Uterus (tissue), 4 donors: ENCODE measurements around the gene PCDH9. TPM values are rescaled to one million over a fixed set of nuclear protein-coding genes. Genes with fewer than 3 reads are reported as not detected.

Experiments
- DNase-seq, 2 donors: peaks; one replicate each; pipeline ENCODE4 v3.0.0-alpha.2; 2019 to 2020
- H3K27ac ChIP-seq, 2 donors: fragments of 200-600 bp; sonication (generic); 1 replicate in 1 of 2; 2 replicates in 1 of 2; pipeline ENCODE4 v1.5.1; 2016 to 2018
- H3K27me3 ChIP-seq, 2 donors: fragments of 200-600 bp; sonication (generic); one replicate each; pipeline ENCODE4 v1.5.1; 2018 to 2019; ENCODE audit warnings: control low read depth in 1 of 2
- H3K36me3 ChIP-seq, 2 donors: fragments of 200-600 bp; sonication (generic); one replicate each; pipeline ENCODE4 v1.5.1; 2019; ENCODE audit warnings: control low read depth in 1 of 2
- H3K4me1 ChIP-seq, 2 donors: fragments of 200-600 bp; sonication (generic); one replicate each; pipeline ENCODE4 v1.5.1; 2018 to 2019; ENCODE audit warnings: control low read depth in 1 of 2
- H3K4me3 ChIP-seq, 2 donors: fragments of 200-600 bp; sonication (generic); 1 replicate in 1 of 2; 2 replicates in 1 of 2; pipeline ENCODE4 v1.5.1; 2018 to 2019; ENCODE audit warnings: mild to moderate bottlenecking in 1 of 2
- H3K9me3 ChIP-seq, 2 donors: fragments of 200-600 bp; sonication (generic); one replicate each; pipeline ENCODE4 v1.5.1; 2019; ENCODE audit warnings: control low read depth in 1 of 2
- CTCF ChIP-seq, 4 experiments: fragments of 200-600 bp in 2 of 4; fragments of 450-650 bp in 2 of 4; sonication (generic) in 2 of 4; IDR thresholded peaks; one replicate each; pipeline ENCODE4 v1.5.1; 2016 to 2019; ENCODE audit warnings: antibody characterized with exemption in 4 of 4, mild to moderate bottlenecking in 2 of 4, moderate library complexity in 1 of 4
- POLR2A ChIP-seq, 2 donors: fragments of 450-650 bp; IDR thresholded peaks; one replicate each; pipeline ENCODE4 v1.6.1; 2016; ENCODE audit warnings: antibody characterized with exemption in 2 of 2, mild to moderate bottlenecking in 1 of 2, moderate library complexity in 1 of 2
- intact Hi-C: fragments of 100-400 bp; cut with DNase I; formaldehyde crosslinking; loops from one replicate; pipeline ENCODE4 v1.15.1; 2023; ENCODE audit warnings: low total_unique reads
- total RNA-seq, 4 donors: library from RNA; depleted of rRNA in 3 of 4; stranded (reverse); fragments of >200 nt in 3 of 4; gene quantifications; one replicate each; pipeline versions ENCODE4 v1.1.0 to v1.2.4, GENCODE V29; 2014 to 2023
- donor health status: DM: yes; HTN: yes; CAD: no.

PCDH9 gene
- total RNA-seq, 4 donors from 2014 or later, result 0.51 to 45.7 (median 2.1) TPM

- TF ChIP-seq CTCF (IDR thresholded peaks at IDR 0.05), result no peak
- no peak for TF ChIP-seq POLR2A (IDR thresholded peaks at IDR 0.05)
- intact Hi-C loops, result no loop called here
- Histone ChIP-seq H3K4me1 (no peaks in the 10 kb centered on the region), H3K36me3 (no peaks in the 10 kb centered on the region), H3K9me3 (no peaks in the 10 kb centered on the region), H3K27ac (no peak overlapping the region), H3K4me3 (no peak overlapping the region), H3K27me3 (no peaks in the 10 kb centered on the region)
- DNase-seq, result no peak
Observed at GRCh38 chr13:66341635-66342377, 888.3 kb downstream of the PCDH9 start.

GRCh38 chr13:66339214-66339613 is 890.9 kb downstream of the PCDH9 start:
- intact Hi-C loops, result no loop called here
- Histone ChIP-seq H3K9me3 (no peaks in the 10 kb centered on the region), H3K27ac (no peak overlapping the region), H3K27me3 (no peaks in the 10 kb centered on the region), H3K4me1 (no peaks in the 10 kb centered on the region), H3K36me3 (no peaks in the 10 kb centered on the region), H3K4me3 (no peak overlapping the region)
- TF ChIP-seq CTCF (IDR thresholded peaks at IDR 0.05) (no peak), POLR2A (IDR thresholded peaks at IDR 0.05) (no peak)
- DNase-seq, result no peak

GRCh38 chr13:66338542-66338941 is 891.6 kb downstream of the PCDH9 start:
- intact Hi-C loops, result no loop called here
- Histone ChIP-seq H3K4me3 (no peak overlapping the region), H3K27me3 (no peaks in the 10 kb centered on the region), H3K9me3 (no peaks in the 10 kb centered on the region), H3K36me3 (no peaks in the 10 kb centered on the region), H3K27ac (no peak overlapping the region), H3K4me1 (no peaks in the 10 kb centered on the region)
- no peak for DNase-seq
- TF ChIP-seq POLR2A (IDR thresholded peaks at IDR 0.05) (no peak), CTCF (IDR thresholded peaks at IDR 0.05) (no peak)

GRCh38 chr13:66335626-66336025 is 894.5 kb downstream of the PCDH9 start:
- H3K27ac ChIP-seq, result no peak overlapping the region
- no peaks in the 10 kb centered on the region for H3K9me3 ChIP-seq
- H3K27me3 ChIP-seq, result no peaks in the 10 kb centered on the region
- DNase-seq, result no peak
- intact Hi-C loops, result no loop called here
- no peaks in the 10 kb centered on the region for H3K4me1 ChIP-seq
- no peak for TF ChIP-seq CTCF (IDR thresholded peaks at IDR 0.05)
- no peak for TF ChIP-seq POLR2A (IDR thresholded peaks at IDR 0.05)
- H3K36me3 ChIP-seq, result no peaks in the 10 kb centered on the region
- H3K4me3 ChIP-seq, result no peak overlapping the region

- intact Hi-C loops, result no loop called here
- Histone ChIP-seq H3K9me3 (no peaks in the 10 kb centered on the region), H3K36me3 (no peaks in the 10 kb centered on the region), H3K27ac (no peak overlapping the region), H3K27me3 (no peaks in the 10 kb centered on the region), H3K4me1 (no peaks in the 10 kb centered on the region), H3K4me3 (no peak overlapping the region)
- TF ChIP-seq POLR2A (IDR thresholded peaks at IDR 0.05) (no peak), CTCF (IDR thresholded peaks at IDR 0.05) (no peak)
- DNase-seq, result no peak
Observed at GRCh38 chr13:66329988-66330451, 900.1 kb downstream of the PCDH9 start.
